ENCODE data around the gene TBX21.
A peak's percentile ranks its signal among the peaks of the same experiment; 100 is the strongest.

TBX21 gene

GRCh38 chr17:47697906-47698711 lies 34.9 kb upstream of the TBX21 start:
- no peak for DNase-seq (ENCODE audit: low spot score)

DNA sequence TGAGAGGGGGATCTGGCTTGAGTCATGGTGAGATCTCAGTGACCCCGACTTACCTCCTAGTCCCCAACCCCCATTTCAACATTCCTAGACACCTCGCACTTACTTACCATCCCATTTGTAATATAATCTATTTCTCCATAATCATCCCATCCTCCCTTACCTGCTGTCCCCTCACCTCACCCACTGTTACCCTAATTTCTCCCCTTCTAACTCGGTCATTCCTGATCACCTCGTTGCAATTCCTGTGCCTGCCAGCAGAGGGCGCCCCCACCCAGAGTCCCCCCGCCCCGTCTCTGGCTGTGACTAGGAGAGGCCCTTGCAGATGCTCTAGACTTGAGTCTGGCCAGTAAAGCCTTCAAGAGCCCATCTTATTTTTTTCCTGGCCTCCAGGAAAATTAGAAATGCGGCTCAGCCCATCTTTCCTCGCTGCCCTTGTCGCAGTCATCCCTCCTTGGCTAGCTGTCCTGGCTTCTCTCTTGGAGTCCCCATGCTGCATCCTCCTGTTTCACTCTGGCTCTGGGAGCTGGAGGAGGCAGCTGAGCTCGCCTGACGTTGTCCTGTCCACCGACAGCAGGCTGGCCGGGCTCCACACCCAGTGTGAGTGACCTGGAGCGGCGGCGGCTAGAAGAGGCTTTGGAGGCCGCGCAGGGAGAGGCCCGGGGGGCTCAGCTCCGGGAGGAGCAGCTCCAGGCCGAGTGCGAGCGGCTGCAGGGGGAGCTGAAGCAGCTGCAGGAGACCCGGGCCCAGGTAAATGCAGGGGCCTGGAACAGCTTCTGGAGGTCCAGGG lies 34.1 kb upstream of the TBX21 start:
- peak; percentile 73 for DNase-seq (ENCODE audit: low spot score)

DNA sequence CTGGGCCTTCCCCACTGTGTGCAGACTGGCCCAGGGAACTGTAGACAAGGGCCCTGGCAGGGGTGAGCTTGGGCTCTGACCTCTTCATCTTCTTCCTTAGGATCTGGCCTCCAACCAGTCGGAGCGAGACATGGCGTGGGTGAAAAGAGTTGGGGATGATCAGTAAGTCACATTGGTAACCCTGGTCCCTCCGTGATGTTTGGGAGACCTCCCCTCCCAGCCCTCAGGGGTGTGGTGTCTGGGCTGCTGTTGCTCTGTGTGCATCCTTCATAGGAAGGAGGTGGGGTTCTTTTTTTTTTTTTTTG lies 33.5 kb upstream of the TBX21 start:
- DNase-seq (ENCODE audit: low spot score), result no peak

- no peak for DNase-seq (ENCODE audit: low spot score)
These were observed 32.3 kb upstream of the TBX21 start for GRCh38 chr17:47700471-47701449.

DNA sequence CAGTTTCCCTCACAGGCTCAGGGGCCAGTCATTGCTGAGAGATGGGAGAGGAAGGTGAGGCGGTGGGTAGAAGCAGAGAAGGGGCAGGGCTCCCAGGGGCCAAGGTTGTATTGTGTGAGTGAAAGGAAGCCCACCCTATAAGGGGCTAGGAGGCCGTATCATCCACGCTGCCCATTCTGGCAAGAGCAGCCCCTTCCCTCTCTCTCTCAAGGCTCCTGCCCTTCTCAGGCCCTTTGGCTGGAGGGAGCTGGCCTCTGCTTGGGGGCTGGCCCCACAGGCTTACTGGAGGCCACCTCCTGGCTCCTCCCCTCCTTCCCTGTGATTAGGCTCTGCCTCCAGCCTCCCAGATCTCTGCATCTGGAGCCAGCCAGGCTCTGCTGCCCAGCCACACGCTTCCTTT lies 31.4 kb upstream of the TBX21 start:
- no peak for DNase-seq (ENCODE audit: low spot score)

DNA sequence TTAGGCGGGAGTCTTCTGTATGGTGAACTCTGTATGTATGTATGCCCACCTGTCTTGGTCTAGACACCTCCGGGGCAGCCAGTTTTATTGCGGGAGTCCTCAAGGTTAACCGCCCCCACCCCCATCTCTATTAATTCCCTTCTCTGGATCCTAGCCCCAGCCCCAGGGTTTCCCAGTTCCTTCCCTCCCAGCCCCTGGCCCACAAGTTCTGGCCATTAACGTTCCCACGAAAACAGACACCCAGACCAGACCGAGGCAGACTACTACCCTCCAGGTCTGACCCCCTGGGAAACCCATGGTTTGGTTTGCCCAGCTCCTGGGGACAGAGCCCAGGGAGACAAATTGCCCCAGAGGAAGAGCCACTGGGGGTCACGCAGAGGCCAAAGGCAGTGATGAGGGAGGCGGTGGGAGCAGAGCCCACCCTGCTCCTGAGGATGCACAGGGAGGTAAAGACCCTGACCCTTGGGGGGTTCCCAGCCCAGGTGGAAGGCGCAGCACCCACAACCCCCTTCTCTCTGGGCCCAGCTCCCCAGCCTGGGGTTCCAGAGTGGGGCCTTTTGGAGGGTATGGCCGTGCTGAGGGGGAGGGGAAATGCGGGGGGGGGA lies 30.5 kb upstream of the TBX21 start:
- no peak for DNase-seq (ENCODE audit: low spot score)

DNA sequence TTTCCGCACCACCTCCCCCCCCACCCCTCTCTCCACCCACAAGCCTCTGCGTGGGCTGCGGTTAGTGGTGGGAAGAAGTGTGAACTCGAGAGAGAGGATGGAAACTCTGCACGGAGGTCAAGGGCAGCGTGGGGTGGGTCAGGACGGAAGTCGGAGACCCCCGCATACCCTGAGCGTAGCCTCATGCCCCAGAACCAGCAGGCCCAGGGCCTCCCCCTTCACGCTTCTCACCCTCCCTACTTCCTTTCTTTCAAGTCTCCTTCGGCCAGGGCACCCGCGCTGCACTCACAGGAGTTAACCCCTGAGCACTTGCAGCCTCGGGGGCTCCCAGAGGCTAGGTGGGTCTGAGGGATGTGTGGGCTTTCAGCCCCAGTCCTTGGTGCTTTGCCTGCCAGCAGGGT lies 29.8 kb upstream of the TBX21 start:
- DNase-seq (ENCODE audit: low spot score), result no peak

DNA sequence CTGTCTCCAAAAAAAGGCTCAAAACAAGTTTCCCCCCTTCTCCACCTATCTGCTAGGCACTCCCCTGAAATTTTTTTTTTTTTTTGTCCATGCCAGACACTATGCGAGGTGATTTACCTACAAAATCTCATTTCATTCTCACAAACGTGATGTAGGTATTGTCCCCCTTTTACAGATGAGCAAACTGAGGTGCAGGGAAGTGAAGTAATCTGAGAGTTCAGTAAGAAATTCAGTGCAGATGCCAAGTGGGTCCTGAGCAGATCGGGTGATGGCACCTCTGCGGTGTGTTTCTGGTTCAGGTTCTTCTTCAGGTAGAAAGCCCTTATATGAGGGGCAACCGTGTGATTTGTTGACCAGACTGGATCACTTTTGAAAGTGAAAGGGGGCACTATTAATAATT lies 29.4 kb upstream of the TBX21 start:
- DNase-seq (ENCODE audit: low spot score), result no peak

DNA sequence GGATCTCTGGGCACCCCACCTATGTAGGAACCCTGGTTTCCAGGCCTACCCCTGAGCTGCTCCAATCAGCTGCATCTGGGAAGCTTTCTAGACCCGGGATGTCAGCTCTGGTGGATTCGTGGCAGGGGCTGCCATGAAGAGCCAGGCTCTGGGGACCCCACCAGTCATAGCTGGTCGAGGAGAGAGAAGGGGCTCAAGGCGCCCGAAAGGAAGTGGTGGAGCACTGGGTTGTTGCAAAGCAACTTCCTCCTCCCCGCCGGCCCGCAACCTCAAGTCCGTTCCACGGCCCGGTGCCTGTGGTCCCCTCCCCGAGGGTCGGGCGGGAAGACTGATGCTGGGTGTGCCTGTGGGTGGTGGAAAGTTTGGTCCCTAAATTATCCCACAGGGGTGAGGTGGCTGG lies 28.9 kb upstream of the TBX21 start:
- DNase-seq (ENCODE audit: low spot score), result no peak

- DNase-seq (ENCODE audit: low spot score), result no peak
These were observed 28.3 kb upstream of the TBX21 start for GRCh38 chr17:47704736-47705135.

DNA sequence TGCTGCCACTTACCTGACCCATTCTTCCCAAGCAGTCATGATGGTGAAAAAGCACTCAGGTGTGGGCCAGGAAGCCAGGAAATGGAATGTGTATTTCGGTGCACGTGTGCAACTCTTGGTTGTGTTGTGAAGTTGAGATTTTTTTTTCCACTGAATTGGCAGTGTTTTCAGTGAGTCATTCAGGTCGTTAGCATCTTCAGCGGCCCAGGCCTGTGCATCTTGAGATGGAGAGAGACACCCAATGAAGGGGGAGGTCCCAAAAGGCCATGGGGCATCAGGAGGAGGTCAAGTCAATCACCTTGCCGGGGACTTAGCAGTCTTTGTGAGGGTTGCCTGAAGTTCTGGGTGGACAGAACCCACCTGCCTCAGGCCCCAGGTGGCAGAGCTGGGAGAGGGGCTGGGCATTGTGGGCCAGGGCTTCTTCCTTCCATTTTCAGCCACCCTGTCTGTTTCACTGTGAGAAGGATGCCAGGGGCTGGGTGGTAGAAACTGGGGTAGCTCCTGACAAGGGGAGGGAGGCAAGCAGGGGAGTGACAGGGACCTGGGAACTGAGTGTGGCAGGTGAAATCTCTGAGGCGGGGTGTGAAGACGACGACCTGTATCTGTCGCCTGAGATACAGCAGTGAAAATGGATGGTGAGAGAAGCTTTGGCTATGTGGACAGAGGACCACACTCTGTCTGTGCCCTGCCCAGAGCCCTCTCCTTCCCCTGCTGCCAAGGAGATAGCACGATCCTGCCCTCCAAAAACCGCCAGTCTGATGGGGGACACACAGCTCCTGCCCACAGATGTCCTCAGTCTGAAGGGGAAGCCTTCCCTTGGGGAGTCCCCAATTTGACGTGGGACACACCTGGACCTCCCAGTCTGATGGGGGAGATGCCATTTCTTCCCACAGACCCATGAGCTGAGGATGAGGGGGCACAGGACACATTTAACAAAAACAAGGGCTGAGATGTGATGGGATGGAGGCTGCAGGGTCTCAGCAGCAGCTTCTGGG lies 27.2 kb upstream of the TBX21 start:
- peak; percentile 28 for DNase-seq (ENCODE audit: low spot score)

GRCh38 chr17:47707056-47707804 lies 25.8 kb upstream of the TBX21 start:
- DNase-seq (ENCODE audit: low spot score), result no peak

- no peak for DNase-seq (ENCODE audit: low spot score)
These were observed 25.2 kb upstream of the TBX21 start for GRCh38 chr17:47707884-47708283.

- no peak for DNase-seq (ENCODE audit: low spot score)
These were observed 24.6 kb upstream of the TBX21 start for GRCh38 chr17:47708312-47708863.

DNA sequence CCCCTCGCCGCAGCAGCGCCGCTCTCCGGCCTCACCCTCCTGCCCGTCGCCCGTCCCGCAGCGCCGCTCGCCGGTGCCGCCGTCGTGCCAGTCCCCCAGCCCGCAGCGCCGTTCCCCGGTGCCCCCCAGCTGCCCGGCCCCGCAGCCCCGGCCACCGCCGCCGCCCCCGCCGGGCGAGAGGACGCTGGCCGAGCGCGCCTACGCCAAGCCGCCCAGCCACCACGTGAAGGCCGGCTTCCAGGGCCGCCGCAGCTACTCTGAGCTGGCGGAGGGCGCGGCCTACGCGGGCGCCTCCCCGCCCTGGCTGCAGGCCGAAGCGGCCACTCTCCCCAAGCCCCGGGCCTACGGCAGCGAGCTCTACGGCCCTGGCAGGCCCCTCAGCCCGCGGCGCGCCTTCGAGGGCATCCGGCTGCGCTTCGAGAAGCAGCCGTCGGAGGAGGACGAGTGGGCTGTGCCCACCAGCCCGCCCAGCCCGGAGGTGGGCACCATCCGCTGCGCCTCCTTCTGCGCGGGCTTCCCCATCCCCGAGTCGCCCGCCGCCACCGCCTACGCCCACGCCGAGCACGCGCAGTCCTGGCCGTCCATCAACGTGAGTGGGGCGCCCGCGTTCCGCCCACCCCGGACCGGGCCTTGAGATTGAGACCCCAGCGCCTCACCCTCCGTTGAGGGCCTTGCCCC lies 24.0 kb upstream of the TBX21 start:
- DNase-seq (ENCODE audit: low spot score), result no peak

DNA sequence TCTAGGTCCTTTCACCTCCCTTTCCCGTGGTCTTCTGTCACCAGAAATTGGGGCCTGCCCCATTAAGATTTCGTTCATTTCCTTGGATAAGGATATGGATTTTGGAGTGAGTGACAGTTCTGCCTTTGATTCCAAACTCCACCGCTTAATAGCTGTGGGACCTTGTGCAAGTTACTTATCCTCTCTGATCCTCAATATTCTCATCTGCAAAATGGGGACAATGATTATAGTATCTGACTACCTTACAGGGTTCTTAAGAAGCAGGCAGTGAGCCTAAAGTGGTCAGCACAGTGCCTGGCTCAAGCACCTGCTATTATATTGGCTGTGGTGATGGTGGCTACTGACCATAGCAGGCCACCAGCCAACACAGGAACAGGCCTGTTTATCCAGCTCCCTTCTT lies 23.4 kb upstream of the TBX21 start:
- no peak for DNase-seq (ENCODE audit: low spot score)

DNA sequence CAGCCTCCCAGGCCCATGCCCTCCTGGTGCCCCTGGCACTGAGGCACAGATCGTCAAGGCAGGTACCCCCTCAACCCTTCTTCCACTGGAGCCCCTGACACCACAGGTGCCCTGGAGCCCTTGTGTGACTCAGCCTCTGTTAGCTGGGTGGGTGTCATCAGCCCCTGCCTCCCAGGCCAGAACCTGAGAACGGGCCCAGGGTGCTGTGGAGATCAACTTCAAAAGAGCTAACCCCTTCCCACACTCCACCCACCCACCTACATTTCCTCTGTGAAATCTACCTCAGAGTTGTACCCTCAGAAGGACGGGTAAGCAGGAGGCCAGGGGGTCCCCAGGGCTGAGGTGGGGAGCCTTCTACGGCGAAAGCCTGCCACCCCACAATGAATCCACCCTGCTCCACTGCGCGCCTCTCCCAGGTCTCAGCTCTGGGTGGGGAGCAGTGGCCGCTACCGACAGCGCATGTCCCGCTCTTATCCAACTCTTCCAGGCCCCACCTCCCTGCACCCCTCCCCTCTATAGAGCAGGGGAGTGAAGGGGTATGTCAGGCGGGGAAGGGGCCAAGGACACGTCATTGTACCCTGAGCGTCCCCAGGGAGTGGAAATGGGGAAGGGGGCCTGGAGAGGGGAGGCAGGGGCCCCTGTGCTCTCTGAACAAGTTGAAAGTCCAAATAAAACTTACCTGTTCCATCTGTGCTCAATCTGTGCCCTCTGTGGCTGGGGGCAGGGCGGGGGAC lies 21.5 kb upstream of the TBX21 start:
- DNase-seq (ENCODE audit: low spot score), result no peak

GRCh38 chr17:47712330-47713023 lies 20.6 kb upstream of the TBX21 start:
- DNase-seq (ENCODE audit: low spot score), result no peak
